GM21447 (cell line): ENCODE measurements around the gene DOC2B.

Experiments used
- ATAC-seq: cut with Tn5 transposase; IDR thresholded peaks from one replicate; pipeline ENCODE4 v1.9.1; 2021; ENCODE audit not compliant: unreplicated experiment

DOC2B gene

DNA sequence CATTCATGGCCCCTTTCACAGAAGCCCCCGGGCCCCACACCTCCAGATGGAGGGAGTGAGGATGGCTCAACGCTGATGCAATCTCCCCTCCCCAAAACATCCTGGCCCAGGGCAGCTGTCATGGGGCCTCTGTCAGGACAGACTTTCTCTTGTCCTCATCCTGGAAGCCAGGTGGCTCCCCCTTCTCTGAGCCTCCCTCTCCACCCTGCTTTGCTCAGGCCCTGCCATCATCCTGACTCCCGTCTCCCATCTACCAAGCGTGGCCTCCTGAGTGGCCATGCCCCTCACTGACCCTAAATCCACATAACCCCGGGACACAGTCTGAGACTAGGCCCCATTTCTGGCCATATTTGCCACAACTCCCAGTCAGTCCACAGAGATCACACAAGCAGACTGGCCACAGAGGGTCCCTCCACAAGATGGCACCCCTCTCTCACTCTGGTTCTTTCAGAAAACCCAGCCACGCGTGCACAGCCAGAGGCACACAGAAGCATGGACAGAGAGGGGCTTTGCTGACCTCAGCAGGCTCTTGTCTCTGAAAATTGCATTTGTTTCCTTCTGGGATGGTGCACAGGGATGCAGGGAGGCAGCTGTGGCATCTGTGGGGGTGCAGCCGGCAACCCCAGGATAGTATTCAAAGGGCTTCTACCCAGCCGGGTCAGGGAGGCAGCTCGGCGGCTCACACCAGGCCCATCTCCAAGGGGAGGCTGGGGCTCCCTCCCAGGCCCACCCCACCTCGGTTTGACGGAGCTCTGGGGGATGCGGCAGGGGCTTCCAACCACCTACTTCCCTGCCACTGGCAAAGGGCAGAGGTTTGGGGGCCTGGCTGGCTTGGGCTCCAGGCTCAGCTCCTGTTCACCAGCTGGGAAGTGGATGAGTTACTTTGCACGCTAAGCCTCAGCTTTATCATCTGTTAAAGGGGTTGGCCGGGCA, 16.9 kb downstream of the DOC2B start:
- ATAC-seq: no peak

GRCh38 chr17:163514-164098, 17.8 kb downstream of the DOC2B start:
- ATAC-seq: no peak

- ATAC-seq: no peak
These were observed 18.8 kb downstream of the DOC2B start for GRCh38 chr17:162689-163088.

DNA sequence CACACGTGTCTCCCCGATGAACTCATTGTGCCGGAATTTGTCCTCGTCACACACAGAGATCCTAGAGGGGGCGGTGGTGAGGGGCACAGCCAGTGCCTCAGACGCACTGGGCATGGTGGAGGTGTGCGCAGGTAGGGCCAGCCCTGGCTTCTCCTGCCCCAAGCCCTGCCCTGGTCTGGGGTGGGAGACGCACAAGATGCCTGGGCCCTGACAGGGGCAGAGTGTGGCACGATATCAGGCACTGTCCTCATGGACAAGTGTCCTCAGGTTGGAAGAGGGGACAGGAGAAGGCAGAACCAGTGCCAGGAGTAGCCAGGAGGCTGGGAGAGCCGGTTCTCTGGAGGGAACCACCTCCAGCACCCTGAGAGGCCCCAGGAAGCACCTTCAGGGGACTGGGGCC, 20.0 kb downstream of the DOC2B start:
- no peak for ATAC-seq

GRCh38 chr17:160336-160735, 21.1 kb downstream of the DOC2B start:
- no peak for ATAC-seq

- ATAC-seq: no peak
These were observed 21.8 kb downstream of the DOC2B start for GRCh38 chr17:159609-160008.

DNA sequence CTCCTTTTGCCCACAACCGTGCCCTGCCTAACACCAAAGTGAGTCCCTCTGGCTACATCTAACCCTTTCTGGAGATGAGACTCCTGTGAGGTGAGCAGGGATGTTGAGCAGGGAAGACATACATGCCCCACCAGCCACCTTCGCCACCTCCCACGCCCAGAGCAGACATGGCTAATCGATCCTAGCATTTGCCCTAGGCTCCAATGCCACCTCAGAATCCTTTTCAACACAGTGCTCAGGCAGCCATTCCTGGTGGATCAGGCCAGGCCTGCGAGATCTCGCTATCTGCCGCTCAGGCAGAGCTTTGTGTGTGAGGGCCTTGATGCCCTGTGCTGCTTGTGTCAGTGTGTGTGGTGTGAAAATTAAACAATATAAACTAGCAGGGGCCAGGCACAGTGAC, 23.1 kb downstream of the DOC2B start:
- ATAC-seq: no peak

- no peak for ATAC-seq
These were observed 23.5 kb downstream of the DOC2B start for GRCh38 chr17:157901-158300.

DNA sequence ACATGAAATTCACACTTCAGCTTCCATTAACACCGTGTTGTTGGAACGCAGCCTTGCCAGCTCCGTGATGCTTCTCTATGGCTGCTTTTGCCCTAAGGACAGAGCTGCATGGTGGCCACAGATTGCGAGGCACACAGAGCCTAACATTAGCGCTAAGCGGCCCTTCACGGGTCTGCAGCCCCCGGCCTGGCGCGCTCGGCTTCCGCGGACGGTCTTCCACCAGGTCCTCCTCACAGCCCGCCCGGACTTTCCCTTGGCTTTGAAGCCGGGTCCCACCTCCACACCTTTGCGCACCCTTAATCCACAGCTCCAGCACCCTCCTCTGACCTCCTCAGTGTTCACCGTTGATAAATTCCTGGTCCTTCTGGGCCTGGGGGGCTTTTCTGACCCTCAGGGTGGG, 24.5 kb downstream of the DOC2B start:
- no peak for ATAC-seq

DNA sequence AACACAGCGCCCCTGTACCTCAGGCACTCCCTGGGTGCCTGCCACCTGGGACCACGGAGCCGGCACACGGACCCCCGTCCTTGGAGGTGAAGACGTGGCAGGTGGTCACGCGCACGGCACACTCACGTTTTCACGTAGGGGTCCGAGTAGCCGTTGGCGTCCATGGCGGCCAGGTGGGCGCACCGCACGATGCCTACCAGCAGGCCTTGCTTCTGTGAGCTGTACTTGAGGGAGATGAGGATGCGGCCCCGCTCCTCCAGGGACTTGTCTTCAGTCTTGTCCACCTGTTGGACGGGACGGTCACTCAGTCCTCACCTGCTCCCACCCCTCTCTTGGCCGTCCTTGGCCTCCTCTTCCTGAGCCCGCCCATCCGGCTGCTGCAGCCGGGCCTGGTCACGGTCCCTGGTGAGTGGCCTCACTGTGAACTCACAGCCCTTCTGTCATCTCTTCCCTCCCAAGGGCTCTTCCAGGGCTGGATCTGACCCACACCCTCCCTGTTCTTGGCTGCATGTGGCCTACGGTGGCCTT, 25.3 kb downstream of the DOC2B start:
- ATAC-seq: no peak

- ATAC-seq: no peak
These were observed 25.9 kb downstream of the DOC2B start for GRCh38 chr17:155576-155975.

DNA sequence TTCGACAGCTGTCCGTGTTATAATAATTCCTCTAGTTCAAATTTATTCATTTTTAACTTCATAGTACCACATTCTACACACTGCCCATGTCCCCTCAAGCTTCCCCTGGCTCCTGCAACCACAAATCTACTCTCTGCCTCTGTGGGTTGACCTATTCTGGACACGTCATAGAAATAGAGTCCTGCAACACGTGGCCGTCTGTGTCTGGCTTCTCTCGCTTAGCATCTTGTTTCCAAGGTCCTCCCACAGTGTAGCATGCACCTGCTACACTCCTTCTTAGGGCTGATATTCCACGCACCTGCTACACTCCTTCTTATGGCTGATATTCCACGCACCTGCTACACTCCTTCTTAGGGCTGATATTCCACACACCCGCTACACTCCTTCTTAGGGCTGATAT, 27.6 kb downstream of the DOC2B start:
- ATAC-seq: no peak

- ATAC-seq: no peak
These were observed 28.5 kb downstream of the DOC2B start for GRCh38 chr17:152860-153420.

GRCh38 chr17:151886-152859, 29.3 kb downstream of the DOC2B start:
- no peak for ATAC-seq

GRCh38 chr17:151004-151403, 30.4 kb downstream of the DOC2B start:
- ATAC-seq: no peak

GRCh38 chr17:149897-150584, 31.4 kb downstream of the DOC2B start:
- no peak for ATAC-seq

DNA sequence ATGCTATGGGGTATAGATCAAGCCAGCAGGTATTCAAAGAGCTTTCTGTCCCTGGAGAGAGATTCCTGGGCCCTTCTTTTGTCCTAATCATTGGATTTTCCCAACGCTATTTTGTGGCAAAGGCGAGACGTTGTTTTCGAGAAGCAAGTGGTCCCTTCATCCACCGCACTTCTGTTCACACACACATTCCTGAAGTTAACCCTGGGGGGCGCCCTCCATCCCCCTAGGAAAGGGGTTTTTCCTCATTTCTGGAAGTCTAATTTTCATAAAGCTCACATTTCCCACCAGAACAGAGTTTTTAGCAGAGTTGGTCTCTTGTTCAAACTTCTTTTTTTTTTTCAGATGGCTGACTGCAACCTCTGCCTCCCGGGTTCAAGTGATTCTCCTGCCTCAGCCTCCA, 32.2 kb downstream of the DOC2B start:
- ATAC-seq: no peak

DNA sequence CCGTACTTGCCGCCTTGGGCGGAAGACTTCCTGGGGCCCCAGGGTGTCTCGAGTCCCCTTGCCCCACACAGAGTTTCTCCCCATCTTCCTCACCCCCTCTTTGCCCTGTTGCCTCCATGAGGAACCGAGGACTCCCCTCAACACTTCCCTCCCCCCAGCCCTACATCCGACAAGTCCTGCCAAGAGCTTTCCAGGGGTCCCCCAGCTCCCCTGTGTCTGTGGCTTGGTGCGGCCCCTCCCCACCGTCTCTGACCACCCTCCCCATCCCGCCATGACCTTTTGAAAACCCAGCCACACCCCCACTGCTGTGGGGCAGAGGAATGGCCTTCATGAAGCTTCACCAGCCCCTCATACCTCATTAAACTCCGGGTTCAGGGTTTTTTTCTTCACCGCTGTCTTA, 32.7 kb downstream of the DOC2B start:
- ATAC-seq: no peak

DNA sequence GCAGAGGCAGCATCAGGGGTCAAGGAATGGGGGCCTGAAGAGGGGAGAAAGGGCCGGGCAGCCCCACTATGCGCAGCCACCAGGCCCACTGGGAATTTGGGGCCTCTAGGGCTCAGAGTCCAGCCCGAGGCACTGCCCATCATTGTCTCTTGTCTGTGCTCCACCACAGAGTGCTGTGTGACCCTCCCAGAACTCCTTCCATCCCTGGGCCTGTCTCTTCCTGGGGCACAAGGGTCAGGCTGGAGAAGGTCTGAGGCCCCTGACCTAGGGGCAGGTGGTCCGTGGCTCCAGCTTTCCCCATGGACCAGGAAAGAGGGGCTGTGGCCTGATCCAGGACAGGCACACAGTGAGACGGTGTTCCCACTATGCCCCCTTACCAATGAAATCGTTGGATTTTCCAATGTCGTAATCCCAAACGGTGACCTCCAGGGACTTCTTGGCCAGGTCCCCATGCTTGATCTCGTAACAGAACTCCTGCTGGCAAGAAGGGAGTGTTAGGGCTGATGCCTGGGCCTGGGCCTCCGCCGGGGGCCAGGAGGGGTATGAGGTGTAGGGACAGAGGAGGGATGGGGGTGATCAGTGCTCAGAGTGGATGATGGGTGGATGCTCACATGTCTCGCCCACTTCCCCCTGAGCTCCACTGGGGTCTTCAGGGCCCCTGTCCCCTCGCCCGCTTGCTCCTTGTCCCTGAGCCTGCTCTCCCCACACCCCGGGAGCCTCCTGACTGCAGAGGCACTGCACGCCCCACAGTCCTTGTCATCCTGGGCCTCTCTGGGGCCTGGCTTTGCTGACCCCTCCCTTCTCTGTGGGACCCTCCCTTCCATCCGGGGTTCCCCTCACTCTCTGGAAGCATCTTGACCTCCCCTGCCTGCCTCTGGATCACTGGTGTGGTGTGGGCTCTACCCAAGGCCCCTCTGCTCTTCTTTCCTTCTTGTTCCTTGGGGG, 33.4 kb downstream of the DOC2B start:
- no peak for ATAC-seq
